Fibroblast of lung (primary cell): ENCODE data around the gene MARVELD1.

Experiments
- CTCF ChIP-seq, 2 donors: IDR thresholded peaks in 1 of 2; conservative IDR thresholded peaks in 1 of 2; 1 replicate in 1 of 2; 2 replicates in 1 of 2; pipeline ENCODE4 v1.5.1; 2011 to 2012; ENCODE audit warnings: low read length in 2 of 2, control low read depth in 1 of 2, inconsistent platforms in 1 of 2, low read depth in 1 of 2, mild to moderate bottlenecking in 1 of 2
- EZH2 ChIP-seq: IDR thresholded peaks from 2 replicates; pipeline ENCODE4 v1.5.1; 2012; ENCODE audit warnings: low read length, control low read depth, mild to moderate bottlenecking; ENCODE audit errors: missing control alignments

GRCh38 chr10:97703398-97704067, 10.0 kb upstream of the MARVELD1 start:
- TF ChIP-seq CTCF (conservative IDR thresholded peaks at IDR 0.05 in 1 of 2, IDR thresholded peaks at IDR 0.05 in 1 of 2; ENCODE audit: low read depth in 1 of 2, low read length in 2 of 2) (no peak), EZH2 (no peak)
